Fibroblast of upper back skin (primary cell): ENCODE measurements around the gene EIF4G3.
"Not testable (repeated sequence)": the region's sequence is repeated elsewhere in the genome, so short reads cannot be mapped to it uniquely, and the experiment has no call there.

Source experiments
- DNase-seq: peaks from one replicate; pipeline ENCODE4 v3.0.0-alpha.2; 2013

EIF4G3 gene

GRCh38 chr1:20931930-20932436, 244.7 kb downstream of the EIF4G3 start:
- DNase-seq: no peak

DNA sequence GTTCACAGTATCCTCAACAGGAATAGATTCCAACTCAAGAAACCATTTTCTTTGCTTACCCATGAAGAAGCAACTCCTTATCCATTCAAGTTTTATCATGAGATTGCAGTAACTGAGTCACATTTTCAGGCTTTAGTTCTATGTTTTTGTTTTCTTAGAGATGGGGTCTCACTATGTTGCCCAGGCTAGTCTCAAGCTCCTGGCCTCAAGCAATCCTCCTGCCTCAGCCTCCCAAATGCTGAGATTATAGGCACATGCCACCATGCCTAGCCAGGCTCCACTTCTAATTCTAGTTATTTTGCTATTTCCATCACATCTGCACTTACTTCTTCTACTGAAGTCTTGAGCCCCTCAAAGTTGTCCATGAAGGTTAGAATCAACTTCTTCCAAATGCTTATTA, 246.3 kb downstream of the EIF4G3 start:
- DNase-seq: no peak

GRCh38 chr1:20928146-20928545, 248.6 kb downstream of the EIF4G3 start:
- DNase-seq: no peak

- no peak for DNase-seq
Measured at GRCh38 chr1:20921285-20921684, 255.4 kb downstream of the EIF4G3 start.

DNA sequence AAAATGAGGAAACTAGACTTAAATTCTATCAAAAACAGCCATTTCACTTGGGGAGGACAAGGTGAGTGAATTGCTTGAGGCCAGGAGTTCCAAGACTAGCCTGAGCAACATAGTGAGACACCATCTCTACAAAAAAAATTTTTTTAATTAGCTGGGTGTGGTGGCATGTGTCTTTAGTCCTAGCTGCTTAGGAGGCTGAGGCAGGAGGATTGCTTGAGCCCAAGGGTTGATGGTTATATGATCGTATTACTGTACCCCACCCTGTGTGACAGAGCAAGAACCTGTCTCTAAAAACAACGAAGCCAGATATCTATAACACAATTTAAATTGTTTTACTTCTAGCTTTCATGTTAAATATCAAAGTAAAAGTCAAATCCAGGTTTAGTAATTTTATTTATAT, 263.5 kb downstream of the EIF4G3 start:
- DNase-seq: no peak

DNA sequence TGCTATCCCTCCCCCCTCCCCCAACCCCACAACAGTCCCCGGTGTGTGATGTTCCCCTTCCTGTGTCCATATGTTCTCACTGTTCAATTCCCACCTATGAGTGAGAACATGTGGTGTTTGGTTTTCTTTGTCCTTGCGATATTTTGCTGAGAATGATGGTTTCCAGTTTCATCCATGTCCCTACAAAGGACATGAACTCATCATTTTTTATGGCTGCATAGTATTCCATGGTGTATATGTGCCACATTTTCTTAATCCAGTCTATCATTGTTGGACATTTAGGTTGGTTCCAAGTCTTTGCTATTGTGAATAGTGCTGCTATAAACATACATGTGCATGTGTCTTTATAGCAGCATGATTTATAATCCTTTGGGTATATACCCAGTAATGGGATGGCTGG, 269.2 kb downstream of the EIF4G3 start:
- DNase-seq: not testable (repeated sequence)

GRCh38 chr1:20903437-20903836, 273.3 kb downstream of the EIF4G3 start:
- no peak for DNase-seq

DNA sequence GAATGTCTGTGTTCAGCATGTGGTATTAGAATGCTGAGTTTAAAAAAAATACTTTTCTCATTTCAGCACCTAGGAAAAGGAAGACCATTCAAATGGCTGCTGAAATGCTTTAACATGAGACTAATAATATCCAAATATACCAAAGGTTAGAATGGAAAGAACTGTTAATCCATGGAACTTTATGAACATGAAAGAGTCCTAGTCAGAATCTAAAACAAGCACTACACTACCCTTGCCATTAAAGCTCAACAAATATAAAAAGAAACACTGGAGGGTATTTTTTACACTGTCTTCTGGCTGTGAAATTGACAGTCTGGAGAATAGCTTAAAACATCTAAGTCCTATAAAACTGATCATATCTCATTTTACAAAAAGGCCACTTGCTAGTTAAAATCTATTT, 276.6 kb downstream of the EIF4G3 start:
- DNase-seq: no peak

DNA sequence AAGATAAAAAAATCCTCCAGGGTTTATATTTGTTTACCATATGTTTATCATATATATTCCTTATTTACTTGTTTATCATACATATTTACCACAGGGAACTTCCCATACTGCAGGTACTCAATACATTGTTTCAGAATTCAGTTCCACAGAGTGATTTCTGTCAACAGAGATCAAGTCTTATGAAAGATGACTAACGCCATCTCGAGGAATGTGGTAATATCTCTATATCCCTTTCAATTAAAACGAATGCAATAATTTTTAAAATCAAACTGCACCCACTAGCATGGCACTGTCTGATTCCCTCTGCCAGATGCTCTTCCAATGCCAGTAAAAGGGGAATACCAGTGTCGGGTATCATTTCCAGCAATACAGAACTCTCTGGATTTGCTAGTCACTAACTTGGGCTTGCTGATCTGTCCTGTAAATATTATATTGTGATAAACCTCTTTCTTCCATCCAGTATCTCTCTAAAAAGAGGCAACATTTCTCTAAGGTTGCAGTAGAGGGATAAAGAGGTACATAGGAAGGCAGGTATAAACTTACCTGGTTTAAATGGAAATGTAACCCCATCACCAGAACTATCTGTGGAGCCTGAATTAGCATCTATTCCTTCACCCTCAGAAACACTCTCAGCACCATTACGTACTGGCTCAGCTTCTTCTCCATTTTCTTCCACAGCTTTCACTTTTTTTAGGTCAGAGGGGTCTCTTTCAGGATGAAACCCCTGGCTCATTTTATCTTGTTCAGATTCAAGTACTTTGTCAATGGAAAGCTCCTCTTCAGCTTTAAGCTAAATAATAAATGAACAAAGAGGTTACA, 277.3 kb downstream of the EIF4G3 start:
- DNase-seq: no peak

DNA sequence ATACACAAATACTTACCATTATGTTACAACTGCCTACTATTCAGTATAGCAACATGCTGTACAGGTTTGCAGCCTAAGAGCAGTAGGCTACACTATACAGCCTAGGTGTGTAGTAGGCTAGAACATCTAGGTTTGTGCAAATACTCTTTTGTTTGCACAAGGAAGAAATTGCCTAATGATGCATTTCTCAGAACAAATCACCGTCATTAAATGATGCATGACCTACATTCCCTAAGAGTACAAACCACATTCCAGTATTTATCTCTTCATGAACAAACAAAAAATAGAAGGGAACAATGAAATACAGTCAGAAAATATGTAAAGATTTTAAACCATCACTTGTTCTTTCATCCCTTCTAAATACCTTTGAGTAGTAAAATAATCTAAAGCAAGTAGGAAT, 279.9 kb downstream of the EIF4G3 start:
- no peak for DNase-seq

DNA sequence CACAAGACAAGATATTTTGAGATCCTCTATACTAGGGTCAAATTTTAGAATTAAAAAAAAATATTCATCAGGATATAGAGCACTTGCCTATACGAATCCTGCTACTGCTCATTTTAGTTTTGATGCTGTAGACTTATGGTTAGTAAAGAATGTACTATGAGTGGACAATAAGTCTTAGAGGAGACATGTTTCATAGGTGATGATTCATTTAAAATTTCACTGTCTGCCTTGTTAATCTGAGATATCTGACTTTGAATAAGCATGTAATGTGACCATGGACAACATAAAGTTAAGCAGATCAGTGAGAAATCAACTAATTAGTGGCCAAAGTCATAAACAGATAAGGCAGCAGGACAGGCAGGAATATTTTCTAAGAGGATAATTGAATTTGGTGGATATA, 282.8 kb downstream of the EIF4G3 start:
- no peak for DNase-seq

GRCh38 chr1:20891091-20891490, 285.6 kb downstream of the EIF4G3 start:
- DNase-seq: no peak

GRCh38 chr1:20887246-20887645, 289.5 kb downstream of the EIF4G3 start:
- DNase-seq: no peak

GRCh38 chr1:20885121-20885520, 291.6 kb downstream of the EIF4G3 start:
- peak; percentile 34 for DNase-seq

- no peak for DNase-seq
Measured at GRCh38 chr1:20884513-20884912, 292.2 kb downstream of the EIF4G3 start.

GRCh38 chr1:20883766-20884165, 292.9 kb downstream of the EIF4G3 start:
- peak; percentile 43 for DNase-seq

DNA sequence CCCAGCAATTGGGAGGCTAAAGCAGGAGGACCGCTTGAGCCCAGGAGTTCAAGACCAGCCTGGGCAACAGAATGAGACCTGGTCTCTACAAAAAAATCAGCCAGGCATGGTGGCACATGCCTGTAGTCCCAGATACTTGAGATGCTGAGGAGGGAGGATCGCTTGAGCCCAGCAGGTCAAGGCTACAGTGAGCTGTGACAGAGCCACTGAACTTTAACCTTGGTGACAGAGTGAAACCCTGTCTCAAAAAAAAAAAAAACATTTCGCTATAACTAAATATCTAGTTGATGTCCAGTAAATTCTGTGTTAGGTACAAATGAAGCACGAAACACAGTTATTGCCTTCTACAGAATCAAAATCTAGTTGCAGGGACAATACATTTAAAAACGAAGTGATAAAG, 293.9 kb downstream of the EIF4G3 start:
- DNase-seq: no peak

- no peak for DNase-seq
Measured at GRCh38 chr1:20878799-20879198, 297.9 kb downstream of the EIF4G3 start.

DNA sequence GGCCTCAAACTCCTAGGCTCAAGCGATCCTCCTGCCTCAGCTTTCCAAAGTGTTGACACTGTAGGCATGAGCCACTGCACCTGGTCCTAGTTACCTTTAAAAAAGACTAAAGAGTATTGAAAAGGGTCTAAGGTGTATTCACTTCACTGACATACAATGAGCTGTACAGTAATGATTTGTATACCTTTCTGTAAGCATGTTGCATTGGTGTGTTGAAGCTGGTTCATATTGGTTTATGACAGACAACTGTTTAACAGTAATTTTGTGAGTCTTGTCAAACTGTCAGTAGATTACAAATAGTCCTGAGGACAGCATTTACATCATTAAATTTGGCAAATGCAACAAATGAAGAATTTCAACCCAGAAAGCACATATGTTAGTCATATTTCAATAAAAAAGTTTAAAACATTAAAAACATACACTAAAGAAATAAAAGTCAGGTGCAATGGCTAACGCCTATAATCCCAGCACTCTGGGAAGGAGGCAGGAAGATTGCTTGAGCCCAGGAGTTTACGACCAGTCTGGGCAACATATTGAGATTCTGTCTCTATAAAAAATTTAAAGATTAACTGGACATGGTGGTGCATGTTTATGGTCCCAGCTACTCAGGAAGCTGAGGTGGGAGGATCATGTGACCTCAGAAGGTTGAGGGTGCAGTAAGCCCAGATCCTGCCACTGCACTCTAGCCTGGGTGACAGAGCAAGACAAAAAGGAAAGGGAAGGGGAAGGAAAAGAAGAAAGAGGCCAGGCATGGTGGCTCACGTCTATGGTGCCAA, 301.3 kb downstream of the EIF4G3 start:
- DNase-seq: no peak

- DNase-seq: no peak
Measured at GRCh38 chr1:20873311-20873710, 303.4 kb downstream of the EIF4G3 start.

GRCh38 chr1:20871419-20871818, 305.3 kb downstream of the EIF4G3 start:
- DNase-seq: no peak

DNA sequence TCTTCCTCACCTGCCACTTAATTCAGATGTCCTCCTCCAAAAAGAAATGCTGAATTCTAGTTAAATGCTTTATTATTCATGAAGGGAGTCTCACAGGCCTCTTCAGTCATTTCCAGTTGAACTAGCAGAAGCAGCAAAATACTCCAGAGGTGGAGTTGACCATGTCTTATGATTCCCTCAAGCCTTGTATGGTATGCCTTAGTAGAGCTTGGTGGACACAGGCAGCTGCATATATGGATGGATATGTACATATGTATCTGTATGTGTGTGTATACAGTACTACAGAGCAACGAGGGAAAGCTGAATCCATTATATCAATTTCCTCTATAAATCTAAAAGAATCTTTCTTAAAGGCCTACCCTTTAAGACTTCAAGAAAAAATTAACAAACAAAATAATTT, 306.0 kb downstream of the EIF4G3 start:
- DNase-seq: no peak

GRCh38 chr1:20868263-20868662, 308.4 kb downstream of the EIF4G3 start:
- no peak for DNase-seq

DNA sequence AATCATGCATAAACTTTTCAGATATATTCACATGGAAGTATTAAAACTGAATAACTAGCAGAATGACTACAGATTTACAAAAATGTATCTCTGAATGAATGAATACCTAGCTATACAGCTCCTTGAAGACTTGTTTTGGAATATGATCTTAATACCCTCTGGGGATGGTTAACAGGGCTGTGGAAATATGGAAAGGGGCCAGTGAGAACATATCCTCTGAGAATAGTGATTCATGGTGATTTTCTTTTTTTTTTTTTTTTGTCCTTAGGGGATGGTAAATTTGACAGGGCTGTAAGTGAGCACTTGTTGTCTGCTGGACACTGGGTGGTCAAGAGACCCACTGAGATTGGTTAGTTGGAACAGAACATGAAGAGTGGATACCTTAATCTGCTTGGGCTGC, 308.9 kb downstream of the EIF4G3 start:
- DNase-seq: peak; percentile 47
